Fibroblast of lung (primary cell): ENCODE data around the gene B2M. TPM values are rescaled to one million over a fixed set of nuclear protein-coding genes. Genes with fewer than 3 reads are reported as not detected.

Experiments used
- DNase-seq, 2 donors: peaks; one replicate each; pipeline versions ENCODE4 v3.0.0 to v3.0.0-alpha.2; 2010; ENCODE audit warnings: low read depth in 2 of 2
- H2AFZ ChIP-seq: 2 replicates; pipeline ENCODE4 v1.5.1; 2012; ENCODE audit warnings: low read length, control low read depth, inconsistent platforms
- H3K27ac ChIP-seq: 2 replicates; pipeline ENCODE4 v1.5.1; 2011; ENCODE audit warnings: low read length, control low read depth; ENCODE audit not compliant: insufficient read depth
- H3K27me3 ChIP-seq: 2 replicates; pipeline ENCODE4 v1.5.1; 2011; ENCODE audit warnings: mild to moderate bottlenecking, low read length; ENCODE audit not compliant: control insufficient read depth, insufficient read depth
- H3K36me3 ChIP-seq: 2 replicates; pipeline ENCODE4 v1.5.1; 2011; ENCODE audit warnings: low read length; ENCODE audit not compliant: control insufficient read depth, insufficient read depth
- H3K4me1 ChIP-seq: 2 replicates; pipeline ENCODE4 v1.5.1; 2011; ENCODE audit warnings: low read length; ENCODE audit not compliant: control insufficient read depth, insufficient read depth; ENCODE audit errors: extremely low read depth
- H3K4me2 ChIP-seq: 2 replicates; pipeline ENCODE4 v1.5.1; 2011; ENCODE audit warnings: low read length, control low read depth; ENCODE audit not compliant: insufficient read depth; ENCODE audit errors: extremely low read depth
- H3K4me3 ChIP-seq, 4 experiments: fragments of 200-600 bp in 1 of 4; sonication (generic) in 1 of 4; replicated peaks in 1 of 4; 2 replicates each; pipeline ENCODE4 v1.5.1; 2011 to 2016; ENCODE audit warnings: low read length in 4 of 4, low read depth in 3 of 4, mild to moderate bottlenecking in 3 of 4, control low read depth in 2 of 4, inconsistent platforms in 1 of 4, mixed read lengths in 1 of 4; ENCODE audit not compliant: insufficient read depth in 1 of 4; ENCODE audit errors: control extremely low read depth in 1 of 4
- H3K79me2 ChIP-seq: 2 replicates; pipeline ENCODE4 v1.5.1; 2012; ENCODE audit warnings: mild to moderate bottlenecking, low read length, inconsistent platforms; ENCODE audit not compliant: control insufficient read depth, insufficient read depth
- H3K9ac ChIP-seq: 2 replicates; pipeline ENCODE4 v1.5.1; 2011; ENCODE audit warnings: mild to moderate bottlenecking, low read length, control low read depth; ENCODE audit not compliant: insufficient read depth
- H3K9me3 ChIP-seq: 2 replicates; pipeline ENCODE4 v1.5.1; 2012; ENCODE audit warnings: low read depth, low read length; ENCODE audit not compliant: control insufficient read depth, insufficient read depth
- H4K20me1 ChIP-seq: 2 replicates; pipeline ENCODE4 v1.5.1; 2011; ENCODE audit warnings: low read length; ENCODE audit not compliant: control insufficient read depth, insufficient read depth; ENCODE audit errors: extremely low read depth
- EZH2 ChIP-seq: IDR thresholded peaks from 2 replicates; pipeline ENCODE4 v1.5.1; 2012; ENCODE audit warnings: low read length, control low read depth, mild to moderate bottlenecking; ENCODE audit errors: missing control alignments
- polyA plus RNA-seq, 2 donors: library from polyadenylated mRNA; depleted of rRNA in 1 of 2; stranded (reverse) in 1 of 2; unstranded in 1 of 2; fragments of >200 nt; gene quantifications; 2 replicates each; pipeline ENCODE4 v1.2.1, GENCODE V29; 2011 to 2012; ENCODE audit warnings: missing spikeins in 1 of 2
- total RNA-seq: library from RNA; depleted of rRNA; stranded (reverse); fragments of >200 nt; gene quantifications from 2 replicates; pipeline ENCODE4 v1.2.1, GENCODE V29; 2014
- TF ChIP-seq, protein P1 (sequence below), 2 donors: IDR thresholded peaks in 1 of 2; conservative IDR thresholded peaks in 1 of 2; 1 replicate in 1 of 2; 2 replicates in 1 of 2; pipeline ENCODE4 v1.5.1; 2011 to 2012; ENCODE audit warnings: low read length in 2 of 2, control low read depth in 1 of 2, inconsistent platforms in 1 of 2, low read depth in 1 of 2, mild to moderate bottlenecking in 1 of 2

B2M gene
- total and polyA plus RNA-seq, 2 donors (not counting 1 experiment from before 2014, with no cell fraction given) = 2,942 to 13,303 TPM

GRCh38 chr15:44705986-44706385 is 5.3 kb upstream of the B2M start:
- Histone ChIP-seq H3K4me1 (no peaks in the 10 kb centered on the region), H3K4me3 (no peak overlapping the region), H4K20me1 (no peaks in the 10 kb centered on the region), H3K27ac (no peak overlapping the region), H3K27me3 (no peaks in the 10 kb centered on the region), H3K36me3 (no peaks in the 10 kb centered on the region), H3K79me2 (peaks cover 2% of the 10 kb centered on the region), H2AFZ (no peak overlapping the region), H3K9ac (no peak overlapping the region), H3K4me2 (no peak overlapping the region), H3K9me3 (no peaks in the 10 kb centered on the region)
- DNase-seq = no peak
- no peak for TF ChIP-seq EZH2
- TF ChIP-seq, protein P1, sequence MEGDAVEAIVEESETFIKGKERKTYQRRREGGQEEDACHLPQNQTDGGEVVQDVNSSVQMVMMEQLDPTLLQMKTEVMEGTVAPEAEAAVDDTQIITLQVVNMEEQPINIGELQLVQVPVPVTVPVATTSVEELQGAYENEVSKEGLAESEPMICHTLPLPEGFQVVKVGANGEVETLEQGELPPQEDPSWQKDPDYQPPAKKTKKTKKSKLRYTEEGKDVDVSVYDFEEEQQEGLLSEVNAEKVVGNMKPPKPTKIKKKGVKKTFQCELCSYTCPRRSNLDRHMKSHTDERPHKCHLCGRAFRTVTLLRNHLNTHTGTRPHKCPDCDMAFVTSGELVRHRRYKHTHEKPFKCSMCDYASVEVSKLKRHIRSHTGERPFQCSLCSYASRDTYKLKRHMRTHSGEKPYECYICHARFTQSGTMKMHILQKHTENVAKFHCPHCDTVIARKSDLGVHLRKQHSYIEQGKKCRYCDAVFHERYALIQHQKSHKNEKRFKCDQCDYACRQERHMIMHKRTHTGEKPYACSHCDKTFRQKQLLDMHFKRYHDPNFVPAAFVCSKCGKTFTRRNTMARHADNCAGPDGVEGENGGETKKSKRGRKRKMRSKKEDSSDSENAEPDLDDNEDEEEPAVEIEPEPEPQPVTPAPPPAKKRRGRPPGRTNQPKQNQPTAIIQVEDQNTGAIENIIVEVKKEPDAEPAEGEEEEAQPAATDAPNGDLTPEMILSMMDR (conservative IDR thresholded peaks at IDR 0.05 in 1 of 2, IDR thresholded peaks at IDR 0.05 in 1 of 2; ENCODE audit: low read depth in 1 of 2, low read length in 2 of 2) = no peak

- TF ChIP-seq, protein P1 (conservative IDR thresholded peaks at IDR 0.05 in 1 of 2, IDR thresholded peaks at IDR 0.05 in 1 of 2; ENCODE audit: low read depth in 1 of 2, low read length in 2 of 2) = no peak
- TF ChIP-seq EZH2 = no peak
- H3K9me3 ChIP-seq = no peaks in the 10 kb centered on the region
- H3K4me2 ChIP-seq = no peak overlapping the region
- DNase-seq = no peak
- no peaks in the 10 kb centered on the region for H3K36me3 ChIP-seq
- no peaks in the 10 kb centered on the region for H4K20me1 ChIP-seq
- H3K27ac ChIP-seq = no peak overlapping the region
- H3K27me3 ChIP-seq = no peaks in the 10 kb centered on the region
- peaks cover 5% of the 10 kb centered on the region for H3K79me2 ChIP-seq
- H2AFZ ChIP-seq = no peak overlapping the region
- no peak overlapping the region for H3K4me3 ChIP-seq
- no peak overlapping the region for H3K9ac ChIP-seq
- H3K4me1 ChIP-seq = no peaks in the 10 kb centered on the region
These were observed 4.9 kb upstream of the B2M start for GRCh38 chr15:44706401-44706800.

- Histone ChIP-seq H3K4me1 (no peaks in the 10 kb centered on the region), H3K27me3 (no peaks in the 10 kb centered on the region), H3K27ac (no peak overlapping the region), H3K36me3 (no peaks in the 10 kb centered on the region), H3K4me3 (no peak overlapping the region), H3K9me3 (no peaks in the 10 kb centered on the region), H4K20me1 (no peaks in the 10 kb centered on the region), H3K79me2 (peaks cover 12% of the 10 kb centered on the region), H3K9ac (no peak overlapping the region), H3K4me2 (no peak overlapping the region), H2AFZ (no peak overlapping the region)
- DNase-seq = no peak
- TF ChIP-seq, protein P1 (conservative IDR thresholded peaks at IDR 0.05 in 1 of 2, IDR thresholded peaks at IDR 0.05 in 1 of 2; ENCODE audit: low read depth in 1 of 2, low read length in 2 of 2) = no peak
- no peak for TF ChIP-seq EZH2
These were observed 4.2 kb upstream of the B2M start for GRCh38 chr15:44706946-44707636.
